Omental fat pad (tissue), 4 donors: ENCODE data around the gene OTUB1. TPM values are rescaled to one million over a fixed set of nuclear protein-coding genes. Genes with fewer than 3 reads are reported as not detected.
"Not testable (repeated sequence)": the region's sequence is repeated elsewhere in the genome, so short reads cannot be mapped to it uniquely, and the experiment has no call there.

ENCODE experiments used
- ATAC-seq: fragments of 150-250 bp; one replicate; pipeline ENCODE4 v1.9.1; 2016; ENCODE audit warnings: mild to moderate bottlenecking, moderate library complexity; ENCODE audit not compliant: low FRiP score
- DNase-seq: peaks from one replicate; pipeline ENCODE4 v3.0.0-alpha.2; 2019; ENCODE audit warnings: low spot score
- small RNA-seq: library from RNA; depleted of rRNA; stranded (forward); fragments of <200 nt; gene quantifications from one replicate; pipeline ENCODE3, GENCODE V24; 2016
- total RNA-seq, 4 donors: library from RNA; depleted of rRNA; stranded (reverse); fragments of >200 nt; gene quantifications; one replicate each; pipeline ENCODE4 v1.1.0, GENCODE V29; 2016
- TF ChIP-seq, protein P1 (sequence below), 3 donors: fragments of 450-650 bp; IDR thresholded peaks; one replicate each; pipeline ENCODE4 v1.5.1; 2016 to 2017; ENCODE audit warnings: antibody characterized with exemption in 3 of 3, mild to moderate bottlenecking in 3 of 3, moderate library complexity in 2 of 3

The OTUB1 gene
- total RNA-seq, 4 donors from 2014 or later: 44.4 to 59.2 (median 52.5) TPM

DNA sequence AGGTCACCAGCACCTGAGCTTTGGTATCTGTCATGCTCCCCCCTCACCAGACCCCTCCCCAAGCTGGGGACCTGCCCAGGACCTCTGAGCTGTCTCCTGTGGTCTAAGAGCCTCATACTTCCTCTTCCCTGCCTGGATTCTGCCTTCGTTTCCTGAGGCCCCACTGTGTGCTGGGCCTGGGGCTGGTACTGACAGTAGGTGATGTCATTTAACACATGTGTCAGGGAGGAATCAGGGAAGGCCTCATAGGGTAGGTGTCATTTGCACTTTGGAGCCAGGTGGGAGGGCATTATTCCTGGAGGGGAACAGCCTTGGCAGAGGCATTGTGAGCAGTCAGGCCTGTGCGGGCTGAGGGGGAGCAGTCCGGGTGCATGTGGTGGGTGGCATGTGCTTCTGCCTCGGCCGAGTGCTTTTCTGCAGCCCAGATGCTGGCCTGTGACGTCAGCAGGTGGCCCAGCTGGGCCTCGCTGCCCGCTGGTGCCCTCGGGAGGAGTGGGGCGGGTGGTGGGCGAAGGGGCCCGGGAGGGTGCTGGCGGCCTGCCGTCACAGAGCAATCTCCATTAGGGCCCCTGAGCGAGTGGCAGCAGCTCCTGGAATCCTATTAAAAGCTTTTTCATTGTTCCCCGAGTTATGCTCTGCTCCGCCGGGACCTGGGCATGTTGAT, 58.6 kb downstream of the OTUB1 start:
- DNase-seq: no peak
- ATAC-seq: no peak
- TF ChIP-seq, protein P1, sequence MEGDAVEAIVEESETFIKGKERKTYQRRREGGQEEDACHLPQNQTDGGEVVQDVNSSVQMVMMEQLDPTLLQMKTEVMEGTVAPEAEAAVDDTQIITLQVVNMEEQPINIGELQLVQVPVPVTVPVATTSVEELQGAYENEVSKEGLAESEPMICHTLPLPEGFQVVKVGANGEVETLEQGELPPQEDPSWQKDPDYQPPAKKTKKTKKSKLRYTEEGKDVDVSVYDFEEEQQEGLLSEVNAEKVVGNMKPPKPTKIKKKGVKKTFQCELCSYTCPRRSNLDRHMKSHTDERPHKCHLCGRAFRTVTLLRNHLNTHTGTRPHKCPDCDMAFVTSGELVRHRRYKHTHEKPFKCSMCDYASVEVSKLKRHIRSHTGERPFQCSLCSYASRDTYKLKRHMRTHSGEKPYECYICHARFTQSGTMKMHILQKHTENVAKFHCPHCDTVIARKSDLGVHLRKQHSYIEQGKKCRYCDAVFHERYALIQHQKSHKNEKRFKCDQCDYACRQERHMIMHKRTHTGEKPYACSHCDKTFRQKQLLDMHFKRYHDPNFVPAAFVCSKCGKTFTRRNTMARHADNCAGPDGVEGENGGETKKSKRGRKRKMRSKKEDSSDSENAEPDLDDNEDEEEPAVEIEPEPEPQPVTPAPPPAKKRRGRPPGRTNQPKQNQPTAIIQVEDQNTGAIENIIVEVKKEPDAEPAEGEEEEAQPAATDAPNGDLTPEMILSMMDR (IDR thresholded peaks at IDR 0.05): no peak

DNA sequence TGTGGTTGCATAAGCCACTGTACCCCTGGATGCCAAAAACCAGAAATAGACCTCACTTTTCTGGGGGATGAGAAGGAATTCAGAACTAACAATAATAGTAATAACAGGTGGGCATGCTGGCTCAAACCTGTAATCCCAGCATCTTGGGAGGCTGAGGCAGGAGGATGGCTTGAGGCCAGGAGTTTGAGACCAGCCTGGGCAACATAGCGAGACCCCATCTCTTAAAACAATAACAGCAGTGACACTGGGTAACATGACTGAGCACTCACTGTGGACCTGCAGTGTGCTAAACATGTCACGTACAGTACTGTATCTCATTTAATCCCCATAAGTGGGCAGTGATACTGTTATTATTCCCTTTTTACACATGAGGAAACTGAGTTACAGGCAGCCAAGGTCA, 59.5 kb downstream of the OTUB1 start:
- DNase-seq (no peak), ATAC-seq (no peak)
- TF ChIP-seq, protein P1 (IDR thresholded peaks at IDR 0.05): no peak

DNA sequence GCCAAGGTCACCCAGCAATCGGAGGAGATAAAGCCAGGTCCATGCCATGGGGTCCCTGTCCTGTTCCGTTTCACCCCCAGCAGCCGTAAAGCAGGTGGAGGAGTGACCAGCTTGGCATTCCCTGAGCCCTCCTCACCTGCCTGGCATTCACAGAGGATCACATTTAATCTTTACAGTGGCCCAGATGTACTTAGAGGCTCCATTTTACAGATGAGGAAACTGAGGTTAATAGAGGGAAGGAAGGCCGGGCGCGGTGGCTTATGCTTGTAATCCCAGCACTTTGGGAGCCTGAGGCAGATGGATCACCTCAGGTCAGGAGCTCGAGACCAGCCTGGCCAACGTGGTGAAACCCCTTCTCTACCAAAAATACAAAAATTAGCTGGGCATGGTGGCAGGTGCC, 61.1 kb downstream of the OTUB1 start:
- DNase-seq: not testable (repeated sequence)

More for the DNA sequence above, 61.1 kb downstream of the OTUB1 start:
- ATAC-seq: not testable (repeated sequence)

Small RNA genes lying within 50 kb of the gene (small RNA-seq; reads per million reads assigned to genes)
- gene RNU6-45P: not detected

Other genes starting within 250 kb of the OTUB1 start
- 10 to 100 TPM; 10.7 to 18.3 (median 15.6) TPM for gene ZFTA, start 217.7 kb upstream of the OTUB1 start, total RNA-seq
- 10 to 100 TPM in 1 of 4 donors, 1 to 10 TPM in 3; 7.3 to 12.8 (median 8.6) TPM for gene SPINDOC, start 173.0 kb upstream of the OTUB1 start, total RNA-seq
- 10 to 100 TPM; 14.8 to 27.1 (median 23.4) TPM for gene MARK2, start 147.3 kb upstream of the OTUB1 start, total RNA-seq
- gene RCOR2, start 69.3 kb upstream of the OTUB1 start, total RNA-seq: under 1 TPM in 1 of 4 donors, not detected in 3; 0.32 TPM
- gene NAA40, start 47.4 kb upstream of the OTUB1 start, total RNA-seq: 10 to 100 TPM in 2 of 4 donors, 1 to 10 TPM in 2; 5.4 to 14.5 (median 8.2) TPM
- 100 to 1,000 TPM; 265 to 424 (median 362) TPM for gene COX8A, start 11.8 kb upstream of the OTUB1 start, total RNA-seq
- gene FLRT1, start 49.5 kb downstream of the OTUB1 start, total RNA-seq: not detected
- 10 to 100 TPM; 13.8 to 40.9 (median 26.2) TPM for gene MACROD1, start 179.7 kb downstream of the OTUB1 start, total RNA-seq
- 100 to 1,000 TPM in 2 of 4 donors, 10 to 100 TPM in 2; 73.0 to 174 (median 135) TPM for gene STIP1, start 199.7 kb downstream of the OTUB1 start, total RNA-seq
- gene FERMT3, start 220.3 kb downstream of the OTUB1 start, total RNA-seq: 100 to 1,000 TPM in 1 of 4 donors, 10 to 100 TPM in 3; 35.0 to 101 (median 45.6) TPM
- 10 to 100 TPM; 26.3 to 56.6 (median 37.3) TPM for gene TRPT1, start 239.7 kb downstream of the OTUB1 start, total RNA-seq
- 10 to 100 TPM; 22.8 to 47.8 (median 38.0) TPM for gene NUDT22, start 239.8 kb downstream of the OTUB1 start, total RNA-seq
- 10 to 100 TPM; 19.2 to 25.8 (median 21.6) TPM for gene DNAJC4, start 244.1 kb downstream of the OTUB1 start, total RNA-seq
- gene VEGFB, start 248.1 kb downstream of the OTUB1 start, total RNA-seq: 100 to 1,000 TPM in 3 of 4 donors, 10 to 100 TPM in 1; 89.2 to 172 (median 149) TPM